GM18909 (cell line): ENCODE data around the gene SMCHD1.
"Not testable (repeated sequence)": the region's sequence is repeated elsewhere in the genome, so short reads cannot be mapped to it uniquely, and the experiment has no call there.

ENCODE experiments used
- ATAC-seq: cut with Tn5 transposase; IDR thresholded peaks from one replicate; pipeline ENCODE4 v1.9.1; 2021; ENCODE audit warnings: mild to moderate bottlenecking; ENCODE audit not compliant: unreplicated experiment, poor library complexity

The SMCHD1 gene

GRCh38 chr18:2714140-2714539 is 58.6 kb downstream of the SMCHD1 start:
- ATAC-seq, result no peak

DNA sequence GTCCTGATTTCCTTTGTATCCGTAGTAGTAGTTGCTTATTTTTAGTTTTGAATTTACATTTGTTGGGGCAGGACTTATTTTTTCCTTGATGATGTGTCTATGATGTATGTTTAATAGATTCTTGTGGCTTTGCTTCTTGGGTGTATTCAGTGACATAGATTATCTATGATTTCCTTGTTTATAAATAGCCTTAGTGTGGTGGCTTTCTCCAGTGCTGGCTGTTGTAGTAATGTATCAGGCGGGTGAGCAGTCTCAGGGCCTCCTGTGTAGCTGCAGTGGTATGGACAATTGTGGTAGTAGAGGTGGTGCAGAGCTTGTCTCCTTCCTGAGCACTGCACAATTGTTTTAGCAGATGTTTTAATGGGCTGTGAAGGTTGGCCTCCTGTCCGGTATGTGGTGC is 60.5 kb downstream of the SMCHD1 start:
- no peak for ATAC-seq

DNA sequence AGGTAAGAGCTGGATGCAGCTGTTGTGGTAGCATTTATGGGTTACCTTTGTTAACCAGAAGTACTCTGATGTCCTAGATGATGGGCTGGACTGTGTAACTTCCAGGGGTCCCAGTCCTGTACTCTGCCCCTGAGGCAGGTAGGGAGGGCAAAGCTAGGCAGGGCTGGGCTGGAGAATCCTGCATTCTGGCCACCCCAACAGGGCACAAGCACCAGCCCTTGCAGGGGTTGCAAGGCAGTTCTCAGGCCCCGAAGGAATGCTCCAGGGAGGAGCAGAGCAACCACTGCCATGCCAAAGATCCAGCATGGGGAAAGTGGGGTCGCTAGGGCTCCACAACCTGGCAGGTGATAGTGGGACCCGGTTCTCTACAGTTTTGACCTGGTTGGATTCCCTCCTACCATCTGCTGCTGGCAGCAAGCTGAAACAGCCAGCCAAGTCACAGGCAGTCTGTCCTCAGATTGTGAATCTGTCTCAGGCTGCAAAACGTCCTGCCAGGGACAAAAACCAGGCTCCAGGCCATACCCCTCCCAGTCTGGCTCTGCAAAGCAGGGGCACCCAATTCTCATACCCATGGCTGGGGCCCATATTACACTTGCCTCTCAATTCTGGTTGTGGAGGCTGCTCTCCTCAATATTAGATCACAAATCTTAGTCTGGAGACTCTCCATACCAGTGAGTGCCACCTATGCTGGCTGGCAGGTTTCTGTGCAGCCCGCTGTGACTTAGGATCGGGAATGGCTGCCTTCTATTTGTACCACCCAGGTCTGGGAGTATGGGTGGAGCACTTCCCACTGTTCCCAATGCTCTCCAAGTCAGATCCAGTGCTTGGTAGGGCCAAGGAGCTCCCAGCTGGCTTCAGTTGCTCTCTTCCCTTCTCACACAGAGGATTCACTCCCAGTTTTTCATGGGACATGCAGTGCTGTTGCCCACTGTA is 61.1 kb downstream of the SMCHD1 start:
- ATAC-seq, result no peak

GRCh38 chr18:2717407-2717806 is 61.9 kb downstream of the SMCHD1 start:
- ATAC-seq, result no peak

DNA sequence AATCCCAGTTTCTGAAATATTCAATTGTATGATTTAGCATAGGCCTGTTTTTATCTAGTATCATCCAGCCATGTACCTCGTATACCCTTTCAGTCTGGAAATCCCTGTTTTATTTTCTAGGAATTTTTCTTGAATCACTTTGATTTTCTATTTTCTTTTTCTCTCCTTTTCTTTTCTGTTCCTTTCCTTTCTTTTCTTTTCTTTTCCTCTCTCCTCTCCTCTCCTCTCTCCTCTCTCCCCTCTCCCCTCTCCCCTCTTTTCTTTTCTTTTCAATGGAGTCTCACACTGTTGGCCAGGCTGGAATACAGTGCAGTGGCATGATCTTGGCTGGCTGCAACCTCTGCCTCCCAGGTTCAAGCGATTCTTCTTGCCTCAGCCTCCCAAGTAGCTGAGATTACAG is 63.5 kb downstream of the SMCHD1 start:
- ATAC-seq, result no peak

- ATAC-seq, result no peak
These were observed 67.7 kb downstream of the SMCHD1 start for GRCh38 chr18:2723207-2723606.

GRCh38 chr18:2729757-2730156 is 74.2 kb downstream of the SMCHD1 start:
- ATAC-seq, result no peak

GRCh38 chr18:2736823-2737222 is 81.3 kb downstream of the SMCHD1 start:
- ATAC-seq, result no peak

- not testable (repeated sequence) for ATAC-seq
These were observed 84.6 kb downstream of the SMCHD1 start for GRCh38 chr18:2740082-2740481.

GRCh38 chr18:2746274-2746673 is 90.7 kb downstream of the SMCHD1 start:
- no peak for ATAC-seq

- ATAC-seq, result no peak
These were observed 102.8 kb downstream of the SMCHD1 start for GRCh38 chr18:2758309-2758708.

DNA sequence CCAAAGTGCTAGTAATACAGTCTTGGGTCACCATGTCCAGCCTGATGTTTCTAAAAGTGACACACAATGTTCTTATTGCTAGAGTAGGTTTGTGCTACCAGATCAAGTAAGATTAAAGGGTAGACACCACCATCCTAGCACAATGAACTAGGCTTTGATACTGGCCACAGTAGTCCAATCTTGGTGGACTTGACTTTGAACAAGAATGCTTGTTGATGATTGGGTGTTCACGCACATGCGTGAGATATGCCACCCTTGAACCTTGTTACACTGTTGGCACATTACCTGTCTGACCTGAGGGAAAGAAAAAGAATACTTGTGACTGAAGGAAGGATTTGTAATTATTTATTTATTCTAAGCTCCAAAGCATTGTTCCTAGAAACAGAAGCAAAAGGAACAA is 119.1 kb downstream of the SMCHD1 start:
- no peak for ATAC-seq

DNA sequence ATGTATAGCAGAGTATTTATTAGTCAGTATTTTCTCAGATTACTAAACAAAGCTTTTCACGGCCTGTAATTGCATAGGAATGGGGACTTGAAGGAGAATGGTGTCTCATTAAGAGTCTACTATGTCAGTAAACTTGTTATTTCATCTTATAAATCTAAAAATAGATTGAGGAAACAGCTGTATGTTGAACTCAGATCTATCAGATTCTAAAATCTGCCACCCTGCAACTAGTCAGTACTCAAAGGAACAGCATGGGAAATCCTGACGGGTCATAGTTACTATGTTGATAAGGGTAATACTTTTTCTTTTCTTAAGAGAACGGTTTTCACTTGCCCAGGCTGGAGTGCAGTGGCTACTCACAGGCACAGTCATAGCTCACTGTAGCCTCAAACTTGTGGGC is 121.1 kb downstream of the SMCHD1 start:
- no peak for ATAC-seq

DNA sequence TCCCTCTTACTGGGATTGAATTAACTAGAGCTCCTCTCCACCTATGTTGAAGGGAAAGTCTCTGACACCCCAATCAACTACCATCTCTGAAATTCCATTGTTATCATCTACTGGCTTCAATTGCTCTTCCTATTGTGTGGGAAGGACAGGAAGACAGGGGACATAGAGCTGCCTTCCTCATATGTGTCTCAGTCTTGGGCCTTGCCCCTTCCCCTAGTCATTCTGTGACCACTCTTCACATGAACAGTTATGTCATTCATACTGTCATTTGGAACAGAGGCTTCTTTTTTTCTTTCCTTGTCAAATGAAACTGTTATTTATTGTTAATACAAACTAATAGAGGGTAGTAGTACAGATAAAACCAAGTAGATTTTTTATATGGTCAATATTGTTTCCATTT is 121.7 kb downstream of the SMCHD1 start:
- ATAC-seq, result no peak

DNA sequence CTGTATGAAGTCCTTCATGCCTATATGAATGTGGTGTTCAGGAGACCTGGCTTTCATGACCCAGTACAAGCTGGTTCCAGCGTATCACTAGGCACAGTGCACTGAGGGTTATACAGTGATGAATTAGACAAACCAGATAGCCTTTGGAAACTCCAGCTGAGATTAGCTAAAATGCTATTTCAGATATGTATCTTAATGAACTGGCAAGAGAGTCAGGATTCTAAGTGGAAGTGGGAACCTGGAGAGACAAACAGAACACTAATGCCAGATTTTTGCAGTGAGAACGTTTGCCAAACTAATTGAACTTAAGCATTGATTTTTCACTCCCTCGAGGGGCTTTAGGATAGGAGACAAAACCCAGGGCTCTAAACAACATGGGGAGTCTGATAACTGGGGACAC is 125.2 kb downstream of the SMCHD1 start:
- no peak for ATAC-seq

DNA sequence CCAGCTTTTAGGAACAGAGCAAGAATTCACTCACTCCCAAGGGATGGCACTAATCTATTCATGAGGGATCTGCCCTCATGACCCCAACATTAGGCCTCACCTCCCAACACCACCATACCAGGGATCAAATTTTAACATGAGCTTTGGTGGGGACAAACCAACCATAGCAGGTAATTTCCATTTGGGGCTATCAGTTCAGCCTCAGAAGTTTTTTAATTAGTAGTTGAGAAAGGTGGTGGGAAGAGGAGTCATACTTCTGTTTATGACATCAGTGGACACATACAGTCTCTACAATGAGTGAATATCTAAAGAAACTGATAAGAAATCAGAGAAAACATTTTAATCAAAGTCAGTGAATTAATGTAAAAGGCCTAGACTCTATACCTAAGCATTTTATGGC is 131.7 kb downstream of the SMCHD1 start:
- ATAC-seq, result no peak

DNA sequence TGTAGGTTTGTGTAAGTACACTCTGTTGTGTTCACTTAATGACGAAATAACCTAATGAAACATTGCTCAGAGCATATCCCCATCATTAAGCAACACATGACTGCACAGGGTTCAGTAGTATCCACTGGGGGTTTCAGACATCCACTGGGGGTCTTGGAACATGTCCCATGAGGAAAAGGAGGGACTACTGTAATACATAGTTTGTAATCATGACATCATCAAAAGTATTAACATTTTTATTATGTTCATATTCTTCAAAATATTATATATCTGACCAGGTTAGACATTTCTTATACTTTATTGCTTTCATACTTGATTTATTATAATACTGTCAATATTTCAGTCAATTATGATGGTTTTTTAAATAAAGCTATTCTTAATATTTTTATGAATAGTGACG is 136.9 kb downstream of the SMCHD1 start:
- ATAC-seq, result no peak

DNA sequence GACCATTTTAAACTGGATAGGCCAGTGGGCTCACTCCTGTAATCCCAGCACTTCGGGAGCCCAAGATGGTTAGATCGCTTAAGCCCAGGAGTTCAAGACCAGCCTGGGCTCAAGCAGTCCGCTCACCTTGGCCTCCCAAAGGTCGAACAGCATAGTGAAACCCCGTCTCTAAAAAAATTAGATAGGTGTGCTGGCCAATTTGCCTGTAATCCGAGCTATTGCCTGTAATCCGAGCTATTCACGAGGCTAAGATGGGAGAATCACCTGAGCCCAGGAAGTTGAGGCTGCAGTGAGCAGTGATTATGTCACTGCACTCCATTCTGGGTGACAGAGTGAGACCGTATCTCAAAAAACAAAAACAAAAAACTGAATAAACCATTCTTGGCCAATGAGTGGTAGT is 138.6 kb downstream of the SMCHD1 start:
- no peak for ATAC-seq

GRCh38 chr18:2797951-2798350 is 142.4 kb downstream of the SMCHD1 start:
- ATAC-seq, result peak; percentile 71

DNA sequence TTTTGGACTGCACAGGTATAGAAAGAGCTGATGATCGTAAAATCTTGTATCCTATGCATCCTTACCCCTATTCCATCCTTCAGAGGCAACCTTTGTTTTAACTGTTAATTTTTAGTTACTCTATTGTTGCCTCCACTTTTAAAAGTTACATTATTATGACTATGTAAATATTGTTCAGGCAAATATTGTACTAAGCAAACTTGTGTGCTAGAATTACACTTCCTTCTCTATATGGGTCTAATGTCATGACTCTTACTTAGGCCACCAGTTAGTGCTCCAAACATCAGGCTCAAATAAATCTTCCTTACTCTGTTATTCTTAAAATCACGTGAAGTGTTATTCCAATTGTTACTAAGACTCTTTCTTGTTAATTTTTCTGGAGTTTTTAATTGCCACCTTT is 143.8 kb downstream of the SMCHD1 start:
- ATAC-seq, result no peak

- ATAC-seq, result no peak
These were observed 150.7 kb downstream of the SMCHD1 start for GRCh38 chr18:2805970-2806943.
